MM.1S (cell line): ENCODE measurements around the gene CSNK1A1.

ENCODE experiments used
- EZH2 ChIP-seq: fragments of 300-600 bp; sonication (generic); optimal IDR thresholded peaks from 2 replicates; pipeline ENCODE3; 2017; ENCODE audit warnings: low read depth, mild to moderate bottlenecking, antibody characterized with exemption, low read length, mixed read lengths
- EZH2phosphoT487 ChIP-seq: fragments of 300-600 bp; sonication (generic); IDR thresholded peaks from 2 replicates; pipeline ENCODE4 v1.6.1; 2018; ENCODE audit warnings: antibody characterized with exemption, low read length
- TF ChIP-seq, protein P1 (sequence below): fragments of 300-600 bp; sonication (generic); IDR thresholded peaks from 2 replicates; pipeline ENCODE4 v1.5.1; 2016; ENCODE audit warnings: antibody characterized with exemption, low read length, mixed read lengths

DNA sequence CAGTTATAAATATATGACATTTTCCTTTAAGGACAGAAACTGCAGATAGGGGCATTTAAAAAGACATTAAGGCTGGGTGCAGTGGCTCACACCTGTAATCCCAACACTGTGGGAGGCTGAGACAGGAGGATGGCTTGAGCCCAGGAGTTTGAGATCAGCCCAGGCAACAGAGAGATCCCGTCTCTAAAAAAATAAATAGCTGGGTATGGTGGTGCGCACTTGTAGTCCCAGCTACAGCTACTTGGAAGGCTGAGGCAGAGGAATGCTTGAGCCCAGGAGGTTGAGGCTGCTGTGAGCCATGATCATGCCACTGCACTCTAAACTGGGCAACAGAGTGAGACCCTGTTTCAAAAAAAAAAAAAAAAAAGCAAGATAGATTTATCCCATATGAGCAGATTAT lies 63.6 kb downstream of the CSNK1A1 start:
- TF ChIP-seq EZH2 (no peak), EZH2phosphoT487 (no peak)
- TF ChIP-seq, protein P1, sequence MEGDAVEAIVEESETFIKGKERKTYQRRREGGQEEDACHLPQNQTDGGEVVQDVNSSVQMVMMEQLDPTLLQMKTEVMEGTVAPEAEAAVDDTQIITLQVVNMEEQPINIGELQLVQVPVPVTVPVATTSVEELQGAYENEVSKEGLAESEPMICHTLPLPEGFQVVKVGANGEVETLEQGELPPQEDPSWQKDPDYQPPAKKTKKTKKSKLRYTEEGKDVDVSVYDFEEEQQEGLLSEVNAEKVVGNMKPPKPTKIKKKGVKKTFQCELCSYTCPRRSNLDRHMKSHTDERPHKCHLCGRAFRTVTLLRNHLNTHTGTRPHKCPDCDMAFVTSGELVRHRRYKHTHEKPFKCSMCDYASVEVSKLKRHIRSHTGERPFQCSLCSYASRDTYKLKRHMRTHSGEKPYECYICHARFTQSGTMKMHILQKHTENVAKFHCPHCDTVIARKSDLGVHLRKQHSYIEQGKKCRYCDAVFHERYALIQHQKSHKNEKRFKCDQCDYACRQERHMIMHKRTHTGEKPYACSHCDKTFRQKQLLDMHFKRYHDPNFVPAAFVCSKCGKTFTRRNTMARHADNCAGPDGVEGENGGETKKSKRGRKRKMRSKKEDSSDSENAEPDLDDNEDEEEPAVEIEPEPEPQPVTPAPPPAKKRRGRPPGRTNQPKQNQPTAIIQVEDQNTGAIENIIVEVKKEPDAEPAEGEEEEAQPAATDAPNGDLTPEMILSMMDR = no peak
